Activated naive CD4-positive, alpha-beta T cell treated with anti-CD3 and anti-CD28 coated beads, Interleukin-2, amount 50 U/mL, for 24 hours (primary cell): ENCODE data around the gene HFE.
"Not testable (repeated sequence)": the region's sequence is repeated elsewhere in the genome, so short reads cannot be mapped to it uniquely, and the experiment has no call there.

Source experiments
- H3K27ac Mint-ChIP-seq: one replicate; pipeline ENCODE4 v1.8.0; 2021; ENCODE audit warnings: mild to moderate bottlenecking, mixed read lengths
- H3K27me3 Mint-ChIP-seq: one replicate; pipeline ENCODE4 v1.8.0; 2021; ENCODE audit warnings: mixed read lengths
- H3K36me3 Mint-ChIP-seq: one replicate; pipeline ENCODE4 v1.8.0; 2021; ENCODE audit warnings: mixed read lengths
- H3K4me1 Mint-ChIP-seq: one replicate; pipeline ENCODE4 v1.8.0; 2021; ENCODE audit warnings: mixed read lengths
- H3K4me3 Mint-ChIP-seq: one replicate; pipeline ENCODE4 v1.8.0; 2021; ENCODE audit warnings: mild to moderate bottlenecking, mixed read lengths
- H3K9me3 Mint-ChIP-seq: one replicate; pipeline ENCODE4 v1.8.0; 2021; ENCODE audit warnings: mixed read lengths

Gene HFE

GRCh38 chr6:26089272-26089671, 2.0 kb downstream of the HFE start:
- H3K4me1 Mint-ChIP-seq, result peaks cover 37% of the 10 kb centered on the region
- no peaks in the 10 kb centered on the region for H3K36me3 Mint-ChIP-seq
- no peaks in the 10 kb centered on the region for H3K9me3 Mint-ChIP-seq
- no peak overlapping the region for H3K27ac Mint-ChIP-seq
- H3K27me3 Mint-ChIP-seq, result no peaks in the 10 kb centered on the region
- no peak overlapping the region for H3K4me3 Mint-ChIP-seq

- no peak overlapping the region for H3K27ac Mint-ChIP-seq
- no peak overlapping the region for H3K4me3 Mint-ChIP-seq
- peaks cover 17% of the 10 kb centered on the region for H3K4me1 Mint-ChIP-seq
- no peaks in the 10 kb centered on the region for H3K9me3 Mint-ChIP-seq
- peaks cover 2% of the 10 kb centered on the region for H3K27me3 Mint-ChIP-seq
- H3K36me3 Mint-ChIP-seq, result no peaks in the 10 kb centered on the region
These were observed 5.2 kb downstream of the HFE start for GRCh38 chr6:26092443-26092842.

- Mint-ChIP-seq H3K4me3 (no peak overlapping the region), H3K27ac (no peak overlapping the region), H3K4me1 (peaks cover 6% of the 10 kb centered on the region), H3K27me3 (peaks cover 2% of the 10 kb centered on the region), H3K36me3 (no peaks in the 10 kb centered on the region), H3K9me3 (no peaks in the 10 kb centered on the region)
These were observed 6.8 kb downstream of the HFE start for GRCh38 chr6:26094036-26094435.

GRCh38 chr6:26097268-26097875, 10.1 kb downstream of the HFE start:
- H3K36me3 Mint-ChIP-seq, result no peaks in the 10 kb centered on the region
- peaks cover 5% of the 10 kb centered on the region for H3K4me1 Mint-ChIP-seq
- no peak overlapping the region for H3K27ac Mint-ChIP-seq
- no peak overlapping the region for H3K4me3 Mint-ChIP-seq
- peaks cover 2% of the 10 kb centered on the region for H3K27me3 Mint-ChIP-seq
- no peaks in the 10 kb centered on the region for H3K9me3 Mint-ChIP-seq

GRCh38 chr6:26103141-26103769, 16.0 kb downstream of the HFE start:
- H3K9me3 Mint-ChIP-seq, result no peaks in the 10 kb centered on the region
- no peaks in the 10 kb centered on the region for H3K27me3 Mint-ChIP-seq
- H3K36me3 Mint-ChIP-seq, result no peaks in the 10 kb centered on the region
- H3K27ac Mint-ChIP-seq, result peak overlapping the region; percentile 100
- H3K4me3 Mint-ChIP-seq, result peak overlapping the region; percentile 92
- peaks cover 18% of the 10 kb centered on the region for H3K4me1 Mint-ChIP-seq

GRCh38 chr6:26103770-26104456, 16.7 kb downstream of the HFE start:
- Mint-ChIP-seq H3K36me3 (no peaks in the 10 kb centered on the region), H3K4me1 (peaks cover 18% of the 10 kb centered on the region), H3K9me3 (no peaks in the 10 kb centered on the region), H3K4me3 (peak overlapping the region; percentile 92), H3K27me3 (no peaks in the 10 kb centered on the region), H3K27ac (peak overlapping the region; percentile 100)

- Mint-ChIP-seq H3K4me3 (peak overlapping the region; percentile 92), H3K27me3 (no peaks in the 10 kb centered on the region), H3K9me3 (no peaks in the 10 kb centered on the region), H3K36me3 (no peaks in the 10 kb centered on the region), H3K4me1 (peaks cover 18% of the 10 kb centered on the region), H3K27ac (peak overlapping the region; percentile 100)
These were observed 17.4 kb downstream of the HFE start for GRCh38 chr6:26104457-26105108.

GRCh38 chr6:26105109-26105730, 18.0 kb downstream of the HFE start:
- H3K27me3 Mint-ChIP-seq, result no peaks in the 10 kb centered on the region
- H3K4me1 Mint-ChIP-seq, result peaks cover 18% of the 10 kb centered on the region
- no peak overlapping the region for H3K27ac Mint-ChIP-seq
- no peak overlapping the region for H3K4me3 Mint-ChIP-seq
- H3K9me3 Mint-ChIP-seq, result no peaks in the 10 kb centered on the region
- H3K36me3 Mint-ChIP-seq, result no peaks in the 10 kb centered on the region

- Mint-ChIP-seq H3K4me3 (no peak overlapping the region), H3K9me3 (no peaks in the 10 kb centered on the region), H3K4me1 (peaks cover 18% of the 10 kb centered on the region), H3K27ac (no peak overlapping the region), H3K27me3 (no peaks in the 10 kb centered on the region), H3K36me3 (no peaks in the 10 kb centered on the region)
These were observed 18.6 kb downstream of the HFE start for GRCh38 chr6:26105842-26106241.

- H3K36me3 Mint-ChIP-seq, result no peaks in the 10 kb centered on the region
- H3K27ac Mint-ChIP-seq, result no peak overlapping the region
- peaks cover 15% of the 10 kb centered on the region for H3K4me1 Mint-ChIP-seq
- H3K4me3 Mint-ChIP-seq, result no peak overlapping the region
- H3K27me3 Mint-ChIP-seq, result no peaks in the 10 kb centered on the region
- no peaks in the 10 kb centered on the region for H3K9me3 Mint-ChIP-seq
These were observed 20.7 kb downstream of the HFE start for GRCh38 chr6:26107935-26108334.

GRCh38 chr6:26109772-26110171, 22.5 kb downstream of the HFE start:
- H3K27me3 Mint-ChIP-seq, result no peaks in the 10 kb centered on the region
- H3K9me3 Mint-ChIP-seq, result no peaks in the 10 kb centered on the region
- H3K36me3 Mint-ChIP-seq, result no peaks in the 10 kb centered on the region
- H3K27ac Mint-ChIP-seq, result no peak overlapping the region
- no peak overlapping the region for H3K4me3 Mint-ChIP-seq
- H3K4me1 Mint-ChIP-seq, result no peaks in the 10 kb centered on the region

- Mint-ChIP-seq H3K27me3 (no peaks in the 10 kb centered on the region), H3K4me1 (peaks cover 10% of the 10 kb centered on the region), H3K9me3 (no peaks in the 10 kb centered on the region), H3K36me3 (no peaks in the 10 kb centered on the region), H3K27ac (no peak overlapping the region), H3K4me3 (no peak overlapping the region)
These were observed 26.3 kb downstream of the HFE start for GRCh38 chr6:26113570-26113969.

GRCh38 chr6:26115226-26115625, 28.0 kb downstream of the HFE start:
- H3K36me3 Mint-ChIP-seq, result no peaks in the 10 kb centered on the region
- H3K4me1 Mint-ChIP-seq, result peaks cover 10% of the 10 kb centered on the region
- H3K27me3 Mint-ChIP-seq, result no peaks in the 10 kb centered on the region
- H3K9me3 Mint-ChIP-seq, result no peaks in the 10 kb centered on the region
- H3K27ac Mint-ChIP-seq, result no peak overlapping the region
- no peak overlapping the region for H3K4me3 Mint-ChIP-seq

GRCh38 chr6:26116267-26116666, 29.0 kb downstream of the HFE start:
- Mint-ChIP-seq H3K27ac (no peak overlapping the region), H3K4me1 (peaks cover 17% of the 10 kb centered on the region), H3K27me3 (no peaks in the 10 kb centered on the region), H3K4me3 (no peak overlapping the region), H3K9me3 (no peaks in the 10 kb centered on the region), H3K36me3 (no peaks in the 10 kb centered on the region)

GRCh38 chr6:26118999-26119398, 31.8 kb downstream of the HFE start:
- no peaks in the 10 kb centered on the region for H3K9me3 Mint-ChIP-seq
- peaks cover 27% of the 10 kb centered on the region for H3K4me1 Mint-ChIP-seq
- H3K36me3 Mint-ChIP-seq, result no peaks in the 10 kb centered on the region
- no peak overlapping the region for H3K27ac Mint-ChIP-seq
- H3K4me3 Mint-ChIP-seq, result no peak overlapping the region
- H3K27me3 Mint-ChIP-seq, result no peaks in the 10 kb centered on the region

- not testable (repeated sequence) for H3K4me3 Mint-ChIP-seq, H3K9me3 Mint-ChIP-seq, H3K36me3 Mint-ChIP-seq, H3K27me3 Mint-ChIP-seq, H3K27ac Mint-ChIP-seq
- H3K4me1 Mint-ChIP-seq, result peaks cover 23% of the 10 kb centered on the region
These were observed 32.9 kb downstream of the HFE start for GRCh38 chr6:26120115-26120514.
